RWPE1 (cell line): ENCODE data around the gene GPRC5B.

ENCODE experiments used
- CTCF ChIA-PET: fragments of 350-600 bp; sonication (Branson Sonifier 250); formaldehyde crosslinking; extraction: SDS; loops from one replicate; lab custom pipeline; 2021; lab: Yijun Ruan, JAX
- POLR2A ChIA-PET: fragments of 400-600 bp; formaldehyde crosslinking; extraction: SDS; loops from one replicate; lab custom pipeline; 2020; ENCODE audit warnings: antibody characterized with exemption; ENCODE audit not compliant: low non-redundant PET; lab: Yijun Ruan, JAX
- DNase-seq: peaks from one replicate; pipeline ENCODE4 v3.0.0; 2012; ENCODE audit warnings: low spot score
- H3K27ac ChIP-seq: fragments of 450-650 bp; 2 replicates; pipeline ENCODE4 v1.5.1; 2017
- CTCF ChIP-seq: fragments of 450-650 bp; conservative IDR thresholded peaks from 2 replicates; pipeline ENCODE4 v1.5.1; 2017; ENCODE audit warnings: low read depth, mild to moderate bottlenecking

The GPRC5B gene

GRCh38 chr16:19884611-19885450 lies at the start of gene GPRC5B:
Gene GPRC5B (minus strand): TSS chr16:19884848. CDS start chr16:19872845, 12,003 bp downstream.
- no peak within 1 kb of the TSS for H3K27ac ChIP-seq
- ChIA-PET POLR2A (no interaction called here), CTCF (interaction anchor here (0.7 to 2.4 kb wide), 5 partner anchors 185 to 286 kb away, joined by 3 to 10 read pairs (median 4); no protein-coding TSS in a partner anchor)
- no peak; the same call in 1 of the 2 replicates for TF ChIP-seq CTCF
- DNase-seq: peak; percentile 36

DNA sequence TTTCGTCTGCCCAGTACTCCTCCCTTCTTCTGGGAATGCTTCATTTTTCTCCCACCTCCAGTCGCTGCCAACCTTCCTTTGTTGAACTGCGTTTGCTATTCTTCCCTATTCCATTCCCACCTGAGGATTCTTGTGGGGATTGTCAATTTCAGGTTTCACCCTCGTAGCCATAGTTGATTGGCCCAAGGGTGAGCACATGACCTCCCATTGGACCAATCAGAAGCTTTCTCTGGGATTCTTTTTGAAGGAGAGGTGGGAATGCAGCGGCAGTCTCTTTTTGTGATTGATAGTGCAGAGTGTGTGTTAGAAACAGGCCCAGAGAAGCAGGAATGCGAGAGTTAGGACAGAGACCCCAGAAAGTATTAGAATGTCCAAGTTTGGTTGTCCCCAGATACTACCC lies 49.1 kb upstream of the GPRC5B start:
- ChIA-PET CTCF (no interaction called here), POLR2A (no interaction called here)
- no peak overlapping the region for H3K27ac ChIP-seq
- no peak for DNase-seq
- TF ChIP-seq CTCF: no peak

GRCh38 chr16:19929062-19929511 lies 44.4 kb upstream of the GPRC5B start:
- no peak for DNase-seq
- ChIA-PET CTCF (no interaction called here), POLR2A (no interaction called here)
- no peak for TF ChIP-seq CTCF
- no peak overlapping the region for H3K27ac ChIP-seq

DNA sequence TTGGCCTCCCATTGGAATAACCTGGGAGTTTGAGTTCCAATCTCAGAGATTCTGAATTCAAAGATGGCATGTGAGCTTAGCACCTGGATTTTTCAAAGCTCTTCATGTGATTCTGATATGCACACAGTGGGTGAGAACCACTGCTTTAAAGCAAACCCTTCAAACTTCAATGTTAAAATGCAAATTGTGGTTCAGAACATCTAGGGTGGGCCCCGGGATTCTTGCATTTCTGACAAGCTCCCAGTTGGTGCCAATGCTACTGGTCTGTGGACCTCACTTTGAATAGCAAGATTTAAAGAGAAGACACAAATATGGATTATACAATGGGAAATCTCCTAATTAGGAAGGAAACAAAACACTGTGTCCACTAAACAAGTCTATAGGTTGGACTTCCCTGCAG lies 43.8 kb upstream of the GPRC5B start:
- DNase-seq: no peak
- CTCF ChIA-PET: interaction anchor here (0.6 kb wide), 1 partner anchor 12 kb away, joined by 3 read pairs; no protein-coding TSS in a partner anchor
- H3K27ac ChIP-seq: no peak overlapping the region
- POLR2A ChIA-PET: no interaction called here
- TF ChIP-seq CTCF: no peak

- DNase-seq: peak; percentile 18
- no peak overlapping the region for H3K27ac ChIP-seq
- CTCF ChIA-PET: no interaction called here
- no peak for TF ChIP-seq CTCF
- POLR2A ChIA-PET: no interaction called here
Measured at GRCh38 chr16:19926449-19927390, 42.1 kb upstream of the GPRC5B start.

DNA sequence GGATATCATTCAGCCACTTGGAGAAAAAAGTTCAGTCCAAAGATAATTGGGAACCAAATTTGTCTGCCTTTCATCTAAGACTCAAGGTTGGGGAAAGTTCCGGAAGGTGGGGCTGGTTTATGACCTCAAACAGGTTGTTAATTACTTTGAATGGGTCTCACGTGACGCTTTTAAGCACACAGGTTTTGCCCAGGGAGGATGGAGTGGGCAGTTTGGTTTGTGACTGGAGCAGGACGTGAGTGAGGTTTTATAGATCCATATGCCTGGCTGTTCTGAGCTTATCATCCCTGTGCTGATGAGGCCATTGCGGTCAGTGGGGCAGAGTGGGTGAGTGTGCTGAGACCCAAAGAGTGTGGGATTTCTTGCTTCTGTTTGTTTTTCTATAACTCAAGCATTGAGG lies 38.7 kb upstream of the GPRC5B start:
- ChIA-PET POLR2A (no interaction called here), CTCF (interaction anchor here (0.6 kb wide), 1 partner anchor 322 kb away, joined by 3 read pairs; no protein-coding TSS in a partner anchor)
- TF ChIP-seq CTCF: no peak
- H3K27ac ChIP-seq: no peak overlapping the region
- no peak for DNase-seq
